Measurements from ENCODE around the gene TRIM41.
"Not testable (repeated sequence)": the region's sequence is repeated elsewhere in the genome, so short reads cannot be mapped to it uniquely, and the experiment has no call there.

Gene TRIM41

DNA sequence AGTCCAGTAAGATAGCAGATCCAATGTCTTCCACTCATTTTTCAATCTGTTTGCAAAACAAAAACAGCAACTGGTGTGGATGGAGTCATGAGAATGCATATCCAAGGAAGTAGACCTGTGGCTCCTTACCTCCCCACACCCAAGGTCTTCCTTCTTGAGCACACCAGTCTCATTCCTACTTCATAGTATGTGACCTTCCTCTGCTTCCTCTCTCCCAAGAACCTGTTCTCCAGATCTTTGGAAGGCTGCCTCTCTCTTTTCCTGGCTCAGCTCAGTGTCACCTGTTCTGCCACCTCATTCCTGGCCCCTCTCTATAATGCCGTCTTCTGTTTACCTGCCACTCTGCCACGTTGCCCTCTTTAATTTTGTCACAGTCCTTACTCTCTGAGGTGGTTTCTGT is 10.1 kb upstream of the TRIM41 start:
- in situ Hi-C loops (cut with MboI; ENCODE audit: low pct_unique_long_range_greater_than_20kb, low sequenced_read_pairs, unreplicated experiment) = no loop called here
- no peak for DNase-seq (ENCODE audit: low spot score)
- no peak for TF ChIP-seq CTCF (IDR thresholded peaks at IDR 0.05; ENCODE audit: extremely low read depth, insufficient read depth, missing control alignments)

DNA sequence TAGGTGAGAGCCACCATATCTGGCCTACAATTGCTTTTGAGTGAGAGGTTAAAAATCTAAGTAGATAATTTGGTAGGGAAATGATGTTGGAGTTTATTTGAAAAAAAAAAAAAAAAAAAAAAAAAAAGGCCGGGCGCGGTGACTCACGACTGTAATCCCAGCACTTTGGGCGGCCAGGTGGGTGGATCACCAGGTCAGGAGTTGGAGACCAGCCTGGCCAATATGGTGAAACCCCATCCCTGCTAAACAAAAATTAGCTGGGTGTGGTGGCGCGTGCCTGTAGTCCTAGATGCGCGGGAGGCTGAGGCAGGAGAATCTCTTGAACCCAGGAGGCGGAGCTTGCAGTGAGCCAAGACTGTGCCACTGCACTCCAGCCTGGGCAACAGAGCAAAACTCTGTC is 8.8 kb upstream of the TRIM41 start:
- in situ Hi-C loops (cut with MboI; ENCODE audit: low pct_unique_long_range_greater_than_20kb, low sequenced_read_pairs, unreplicated experiment); DNase-seq (ENCODE audit: low spot score): not testable (repeated sequence)

DNA sequence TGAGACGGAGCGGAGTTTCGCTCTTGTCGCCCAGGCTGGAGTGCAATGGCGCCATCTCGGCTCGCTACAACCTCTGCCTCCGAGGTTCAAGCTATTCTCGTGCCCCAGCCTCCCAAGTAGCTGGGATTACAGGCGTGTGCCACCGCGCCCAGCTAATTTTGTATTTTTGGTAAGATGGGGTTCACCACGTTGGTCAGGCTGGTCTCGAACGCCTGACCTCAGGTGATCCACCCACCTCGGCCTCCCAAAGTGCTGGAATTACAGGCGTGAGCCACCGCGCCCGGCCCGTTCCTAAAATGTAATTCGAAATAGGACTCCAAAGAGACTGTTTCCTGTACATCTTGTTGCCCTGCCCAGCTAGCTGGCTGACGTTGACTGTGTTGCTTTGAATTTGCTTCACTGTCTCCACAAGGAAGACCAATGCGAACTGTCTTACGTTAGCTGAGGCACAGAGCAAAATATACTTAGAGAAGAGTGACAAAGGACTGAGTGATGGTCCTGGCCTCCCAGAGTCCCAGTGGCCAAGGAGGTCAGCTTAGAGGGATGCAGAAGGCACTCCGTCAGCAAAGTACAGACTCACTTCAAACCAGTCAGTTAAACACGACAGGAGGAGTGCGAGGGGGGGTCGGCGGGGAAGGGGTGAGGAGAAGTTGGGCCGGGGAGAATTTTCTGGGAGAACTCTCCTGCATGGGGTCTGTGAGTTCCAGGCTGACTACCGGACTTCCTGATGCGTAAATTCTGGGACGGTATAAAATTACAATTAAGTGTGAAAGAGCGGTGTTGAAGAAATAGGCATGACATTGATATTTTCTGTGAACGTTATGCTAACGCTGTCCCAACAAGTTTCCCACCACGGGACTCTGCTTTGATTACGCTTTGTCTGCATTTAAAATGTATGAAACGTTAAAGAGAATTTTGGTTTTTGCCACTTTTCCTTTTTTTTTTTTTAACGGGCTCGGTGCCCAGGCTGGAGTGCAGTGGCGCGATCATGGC is 6.8 kb upstream of the TRIM41 start:
- TF ChIP-seq CTCF (IDR thresholded peaks at IDR 0.05; ENCODE audit: extremely low read depth, insufficient read depth, missing control alignments) = no peak
- in situ Hi-C loops (cut with MboI; ENCODE audit: low pct_unique_long_range_greater_than_20kb, low sequenced_read_pairs, unreplicated experiment) = no loop called here
- DNase-seq (ENCODE audit: low spot score) = no peak

- DNase-seq (ENCODE audit: low spot score) = no peak
- in situ Hi-C loops (cut with MboI; ENCODE audit: low pct_unique_long_range_greater_than_20kb, low sequenced_read_pairs, unreplicated experiment) = no loop called here
- TF ChIP-seq CTCF (IDR thresholded peaks at IDR 0.05; ENCODE audit: extremely low read depth, insufficient read depth, missing control alignments) = peak; percentile 15
These were observed 5.8 kb upstream of the TRIM41 start for GRCh38 chr5:181217111-181217802.

DNA sequence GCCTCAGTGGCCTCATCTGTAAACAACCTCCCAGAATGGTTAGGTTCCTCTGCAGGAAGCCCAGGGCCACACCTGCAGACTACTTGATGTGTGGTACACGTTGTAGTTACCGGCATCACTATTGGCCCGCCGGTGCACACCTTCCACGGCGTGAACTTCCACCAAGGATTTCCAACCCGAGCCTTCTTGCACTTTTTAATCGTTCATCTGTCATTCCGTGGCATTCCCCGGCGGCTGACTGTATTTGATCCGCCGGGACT is 5.3 kb upstream of the TRIM41 start:
- no peak for TF ChIP-seq CTCF (IDR thresholded peaks at IDR 0.05; ENCODE audit: extremely low read depth, insufficient read depth, missing control alignments)

GRCh38 chr5:181218795-181219124 is 4.3 kb upstream of the TRIM41 start:
- no peak for TF ChIP-seq CTCF (IDR thresholded peaks at IDR 0.05; ENCODE audit: extremely low read depth, insufficient read depth, missing control alignments)
- in situ Hi-C loops (cut with MboI; ENCODE audit: low pct_unique_long_range_greater_than_20kb, low sequenced_read_pairs, unreplicated experiment) = no loop called here
- DNase-seq (ENCODE audit: low spot score) = no peak

More for the DNA sequence above, 5.3 kb upstream of the TRIM41 start:
- in situ Hi-C loops (cut with MboI; ENCODE audit: low pct_unique_long_range_greater_than_20kb, low sequenced_read_pairs, unreplicated experiment) = no loop called here
- no peak for DNase-seq (ENCODE audit: low spot score)
